Neural cell (in vitro differentiated cells): ENCODE data around the gene PLPP1. TPM values are rescaled to one million over a fixed set of nuclear protein-coding genes. Genes with fewer than 3 reads are reported as not detected.
A peak's percentile ranks its signal among the peaks of the same experiment; 100 is the strongest.

ENCODE experiments used
- H2AFZ ChIP-seq: fragments of 200-600, 300-800 bp; sonication (generic), shearing (Covaris generic); 2 replicates; pipeline ENCODE4 v1.6.0; 2014; ENCODE audit warnings: low read depth, mild to moderate bottlenecking, antibody characterized with exemption, low read length, moderate library complexity
- H3F3A ChIP-seq: fragments of 200-600 bp; shearing (Covaris generic); 2 replicates; pipeline ENCODE4 v1.6.1; 2016; ENCODE audit warnings: mild to moderate bottlenecking, moderate library complexity, mixed read lengths, antibody characterized with exemption, low read length; ENCODE audit not compliant: insufficient read depth, poor library complexity, severe bottlenecking
- H3K27ac ChIP-seq: fragments of 200-600, 300-800 bp; sonication (generic), shearing (Covaris generic); 2 replicates; pipeline ENCODE4 v1.5.1; 2014; ENCODE audit warnings: mild to moderate bottlenecking, low read length, moderate library complexity
- H3K27me3 ChIP-seq: fragments of 300-800, 200-600 bp; sonication (generic), shearing (Covaris generic); 2 replicates; pipeline ENCODE4 v1.6.0; 2014; ENCODE audit warnings: mild to moderate bottlenecking, low read depth, low read length, moderate library complexity; ENCODE audit not compliant: insufficient read depth
- H3K36me3 ChIP-seq: fragments of 300-800, 200-600 bp; sonication (generic), shearing (Covaris generic); 2 replicates; pipeline ENCODE4 v1.5.1; 2014; ENCODE audit warnings: mild to moderate bottlenecking, antibody characterized with exemption, low read length, moderate library complexity; ENCODE audit not compliant: insufficient read depth
- H3K4me2 ChIP-seq: fragments of 300-800, 200-600 bp; sonication (generic), shearing (Covaris generic); 2 replicates; pipeline ENCODE4 v1.6.0; 2014; ENCODE audit warnings: mild to moderate bottlenecking, low read length
- H3K4me3 ChIP-seq: fragments of 300-800, 200-600 bp; sonication (generic), shearing (Covaris generic); 2 replicates; pipeline ENCODE4 v1.5.1; 2014; ENCODE audit warnings: mild to moderate bottlenecking, low read length, moderate library complexity
- H3K79me2 ChIP-seq: fragments of 200-600 bp; shearing (Covaris generic); replicated peaks from 2 replicates; pipeline ENCODE4 v1.6.0; 2014; ENCODE audit warnings: mild to moderate bottlenecking, low read length, moderate library complexity; ENCODE audit not compliant: insufficient read depth
- H3K9ac ChIP-seq: fragments of 300-800, 200-600 bp; sonication (generic), shearing (Covaris generic); 2 replicates; pipeline ENCODE4 v1.6.1; 2016; ENCODE audit warnings: mild to moderate bottlenecking, low read length, mixed read lengths
- H3K9me2 ChIP-seq: fragments of 200-600 bp; shearing (Covaris generic); 2 replicates; pipeline ENCODE4 v1.6.1; 2016; ENCODE audit warnings: mild to moderate bottlenecking, low read length, mixed read lengths; ENCODE audit not compliant: insufficient read depth
- H3K9me3 ChIP-seq: fragments of 200-600, 300-800 bp; sonication (generic), shearing (Covaris generic); 2 replicates; pipeline ENCODE4 v1.6.1; 2016; ENCODE audit warnings: mild to moderate bottlenecking, mixed run types, low read length, moderate library complexity, mixed read lengths
- H4K20me1 ChIP-seq: fragments of 200-600 bp; shearing (Covaris generic); 2 replicates; pipeline ENCODE4 v1.6.1; 2016; ENCODE audit warnings: mild to moderate bottlenecking, mixed run types; ENCODE audit not compliant: insufficient read depth
- EP300 ChIP-seq: fragments of 450-650 bp; conservative IDR thresholded peaks from 2 replicates; pipeline ENCODE4 v1.6.1; 2014; ENCODE audit warnings: antibody characterized with exemption, mild to moderate bottlenecking, moderate library complexity; ENCODE audit not compliant: poor library complexity, severe bottlenecking
- EZH2 ChIP-seq: fragments of 200-600, 300-800 bp; shearing (Covaris generic), sonication (generic); IDR thresholded peaks from 2 replicates; pipeline ENCODE4 v1.6.1; 2014; ENCODE audit warnings: antibody characterized with exemption, low read length, borderline replicate concordance, mild to moderate bottlenecking; ENCODE audit not compliant: insufficient read depth, poor library complexity, severe bottlenecking
- MXI1 ChIP-seq: fragments of 450-650 bp; conservative IDR thresholded peaks from 2 replicates; pipeline ENCODE4 v1.6.1; 2014; ENCODE audit warnings: antibody characterized with exemption, mild to moderate bottlenecking; ENCODE audit not compliant: poor library complexity, severe bottlenecking
- POLR2AphosphoS5 ChIP-seq: IDR thresholded peaks from 2 replicates; pipeline ENCODE4 v1.6.1; 2012
- RAD21 ChIP-seq: fragments of 450-650 bp; conservative IDR thresholded peaks from 2 replicates; pipeline ENCODE4 v1.6.1; 2014; ENCODE audit warnings: antibody characterized with exemption, mild to moderate bottlenecking, moderate library complexity
- SMC3 ChIP-seq: fragments of 450-650 bp; conservative IDR thresholded peaks from 2 replicates; pipeline ENCODE4 v1.6.1; 2014; ENCODE audit warnings: antibody characterized with exemption, mild to moderate bottlenecking, moderate library complexity; ENCODE audit not compliant: poor library complexity
- TAF1 ChIP-seq: IDR thresholded peaks from 2 replicates; pipeline ENCODE4 v1.6.1; 2012; ENCODE audit warnings: low read depth
- polyA minus RNA-seq: library from RNA; depleted of rRNA, polyadenylated mRNA; stranded (reverse); fragments of >200 nt; gene quantifications from 2 replicates; pipeline ENCODE4 v1.2.3, GENCODE V29; 2014
- polyA plus RNA-seq: library from polyadenylated mRNA; depleted of rRNA; stranded (reverse); fragments of >200 nt; gene quantifications from 2 replicates; pipeline ENCODE4 v1.2.3, GENCODE V29; 2014
- TF ChIP-seq, protein P1 (sequence below): fragments of 450-650 bp; IDR thresholded peaks from 2 replicates; pipeline ENCODE4 v1.5.1; 2014; ENCODE audit warnings: antibody characterized with exemption, mild to moderate bottlenecking, moderate library complexity; ENCODE audit not compliant: poor library complexity, severe bottlenecking
- TF ChIP-seq, protein P2 (sequence below): IDR thresholded peaks from 2 replicates; pipeline ENCODE4 v1.6.1; 2012; ENCODE audit warnings: borderline replicate concordance

Gene PLPP1
- polyA plus RNA-seq (33.9 and 42.9 TPM in 2 replicates), polyA minus RNA-seq (32.9 and 44.1 TPM in 2 replicates)

DNA sequence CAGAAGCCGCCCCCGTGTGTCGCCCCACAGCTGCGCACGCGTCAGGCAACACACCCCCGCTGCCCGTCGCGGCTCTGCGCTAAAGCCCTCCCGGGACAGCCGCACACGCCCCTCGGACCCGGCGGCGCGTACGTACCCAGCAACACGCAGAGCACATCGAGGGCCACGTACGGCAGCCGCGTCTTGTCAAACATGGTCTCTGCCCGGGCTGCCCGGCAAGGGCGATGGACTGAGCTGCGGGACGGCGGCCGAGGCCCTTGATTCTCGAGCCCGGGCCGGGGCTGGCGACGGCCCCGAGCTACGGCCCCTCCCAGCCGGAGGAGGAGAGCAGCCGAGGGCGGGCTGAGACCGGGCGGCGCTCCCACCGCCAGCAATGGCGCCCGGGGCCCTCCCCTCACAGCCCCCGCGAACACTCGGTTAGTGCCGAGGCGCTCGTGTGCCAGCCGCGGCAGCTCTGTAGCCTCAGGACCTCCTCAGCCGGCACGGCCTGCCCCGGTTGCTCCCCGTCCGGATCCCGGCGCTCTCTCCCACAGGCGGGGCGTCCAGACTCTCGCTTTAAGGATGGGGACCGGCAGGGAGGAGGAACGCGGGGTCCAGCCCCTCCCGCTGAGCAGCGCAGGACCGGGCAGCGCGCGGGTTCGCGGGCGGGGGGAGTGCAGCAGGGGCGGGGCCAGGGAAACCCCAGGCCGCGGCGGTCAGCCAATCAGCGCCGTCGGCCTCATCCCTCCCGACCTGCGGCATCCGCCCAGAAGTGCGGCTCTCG is at the start of gene PLPP1:
PLPP1 (minus strand) TSS at position 529 of the 763 bp plus-strand sequence; CDS start at position 194, 335 bp downstream.
- no peaks in the 10 kb centered on the region for H3K9me2 ChIP-seq
- H3K4me2 ChIP-seq: peak within 1 kb of the TSS; percentile 85
- H3F3A ChIP-seq: no peaks in the 10 kb centered on the region
- peak within 1 kb of the TSS; percentile 92 for H3K9ac ChIP-seq
- peak within 1 kb of the TSS; percentile 97 for H2AFZ ChIP-seq
- TF ChIP-seq MXI1: peak; percentile 91
- TF ChIP-seq SMC3: no peak
- peak; percentile 25 for TF ChIP-seq RAD21
- TF ChIP-seq, protein P1, sequence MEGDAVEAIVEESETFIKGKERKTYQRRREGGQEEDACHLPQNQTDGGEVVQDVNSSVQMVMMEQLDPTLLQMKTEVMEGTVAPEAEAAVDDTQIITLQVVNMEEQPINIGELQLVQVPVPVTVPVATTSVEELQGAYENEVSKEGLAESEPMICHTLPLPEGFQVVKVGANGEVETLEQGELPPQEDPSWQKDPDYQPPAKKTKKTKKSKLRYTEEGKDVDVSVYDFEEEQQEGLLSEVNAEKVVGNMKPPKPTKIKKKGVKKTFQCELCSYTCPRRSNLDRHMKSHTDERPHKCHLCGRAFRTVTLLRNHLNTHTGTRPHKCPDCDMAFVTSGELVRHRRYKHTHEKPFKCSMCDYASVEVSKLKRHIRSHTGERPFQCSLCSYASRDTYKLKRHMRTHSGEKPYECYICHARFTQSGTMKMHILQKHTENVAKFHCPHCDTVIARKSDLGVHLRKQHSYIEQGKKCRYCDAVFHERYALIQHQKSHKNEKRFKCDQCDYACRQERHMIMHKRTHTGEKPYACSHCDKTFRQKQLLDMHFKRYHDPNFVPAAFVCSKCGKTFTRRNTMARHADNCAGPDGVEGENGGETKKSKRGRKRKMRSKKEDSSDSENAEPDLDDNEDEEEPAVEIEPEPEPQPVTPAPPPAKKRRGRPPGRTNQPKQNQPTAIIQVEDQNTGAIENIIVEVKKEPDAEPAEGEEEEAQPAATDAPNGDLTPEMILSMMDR: no peak
- TF ChIP-seq EZH2: no peak
- peak; percentile 70 for TF ChIP-seq POLR2AphosphoS5
- TF ChIP-seq, protein P2, sequence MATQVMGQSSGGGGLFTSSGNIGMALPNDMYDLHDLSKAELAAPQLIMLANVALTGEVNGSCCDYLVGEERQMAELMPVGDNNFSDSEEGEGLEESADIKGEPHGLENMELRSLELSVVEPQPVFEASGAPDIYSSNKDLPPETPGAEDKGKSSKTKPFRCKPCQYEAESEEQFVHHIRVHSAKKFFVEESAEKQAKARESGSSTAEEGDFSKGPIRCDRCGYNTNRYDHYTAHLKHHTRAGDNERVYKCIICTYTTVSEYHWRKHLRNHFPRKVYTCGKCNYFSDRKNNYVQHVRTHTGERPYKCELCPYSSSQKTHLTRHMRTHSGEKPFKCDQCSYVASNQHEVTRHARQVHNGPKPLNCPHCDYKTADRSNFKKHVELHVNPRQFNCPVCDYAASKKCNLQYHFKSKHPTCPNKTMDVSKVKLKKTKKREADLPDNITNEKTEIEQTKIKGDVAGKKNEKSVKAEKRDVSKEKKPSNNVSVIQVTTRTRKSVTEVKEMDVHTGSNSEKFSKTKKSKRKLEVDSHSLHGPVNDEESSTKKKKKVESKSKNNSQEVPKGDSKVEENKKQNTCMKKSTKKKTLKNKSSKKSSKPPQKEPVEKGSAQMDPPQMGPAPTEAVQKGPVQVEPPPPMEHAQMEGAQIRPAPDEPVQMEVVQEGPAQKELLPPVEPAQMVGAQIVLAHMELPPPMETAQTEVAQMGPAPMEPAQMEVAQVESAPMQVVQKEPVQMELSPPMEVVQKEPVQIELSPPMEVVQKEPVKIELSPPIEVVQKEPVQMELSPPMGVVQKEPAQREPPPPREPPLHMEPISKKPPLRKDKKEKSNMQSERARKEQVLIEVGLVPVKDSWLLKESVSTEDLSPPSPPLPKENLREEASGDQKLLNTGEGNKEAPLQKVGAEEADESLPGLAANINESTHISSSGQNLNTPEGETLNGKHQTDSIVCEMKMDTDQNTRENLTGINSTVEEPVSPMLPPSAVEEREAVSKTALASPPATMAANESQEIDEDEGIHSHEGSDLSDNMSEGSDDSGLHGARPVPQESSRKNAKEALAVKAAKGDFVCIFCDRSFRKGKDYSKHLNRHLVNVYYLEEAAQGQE: no peak
- peak; percentile 75 for TF ChIP-seq TAF1
- TF ChIP-seq EP300: peak; percentile 15
- H3K79me2 ChIP-seq: peaks cover 18% of the 10 kb centered on the region
- no peaks in the 10 kb centered on the region for H3K9me3 ChIP-seq
- H3K27me3 ChIP-seq: no peaks in the 10 kb centered on the region
- peak within 1 kb of the TSS; percentile 82 for H3K27ac ChIP-seq
- no peaks in the 10 kb centered on the region for H3K36me3 ChIP-seq
- no peaks in the 10 kb centered on the region for H4K20me1 ChIP-seq
- peak within 1 kb of the TSS; percentile 91 for H3K4me3 ChIP-seq

DNA sequence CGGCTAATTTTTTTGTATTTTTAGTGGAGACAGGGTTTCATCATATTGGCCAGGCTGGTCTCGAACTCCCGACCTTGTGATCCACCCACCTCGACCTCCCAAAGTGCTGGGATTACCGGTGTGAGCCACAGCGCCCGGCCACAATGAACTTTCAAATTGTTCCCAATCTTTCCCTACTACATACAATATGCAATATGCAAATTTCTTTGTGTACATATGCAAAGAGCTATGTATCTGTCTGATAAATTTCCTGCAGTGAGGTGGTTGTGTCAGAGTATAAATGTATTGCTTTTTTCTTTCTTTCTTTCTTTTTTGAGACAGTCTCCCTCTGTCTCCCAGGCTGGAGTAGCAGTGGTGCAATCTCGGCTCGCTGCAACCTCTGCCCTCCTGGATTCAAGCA is 48.8 kb upstream of the PLPP1 start:
- no peak overlapping the region for H3K27ac ChIP-seq
- TF ChIP-seq MXI1: no peak
- TF ChIP-seq EP300: no peak
- TF ChIP-seq SMC3: no peak
- no peak for TF ChIP-seq TAF1
- TF ChIP-seq RAD21: no peak
- TF ChIP-seq POLR2AphosphoS5: no peak
- TF ChIP-seq EZH2: no peak
- TF ChIP-seq, protein P1: no peak
- TF ChIP-seq, protein P2: no peak
- no peak overlapping the region for H2AFZ ChIP-seq
- no peak overlapping the region for H3K4me3 ChIP-seq
- no peaks in the 10 kb centered on the region for H3K27me3 ChIP-seq
- H3F3A ChIP-seq: no peaks in the 10 kb centered on the region
- H4K20me1 ChIP-seq: no peaks in the 10 kb centered on the region
- no peaks in the 10 kb centered on the region for H3K79me2 ChIP-seq
- H3K9me3 ChIP-seq: no peaks in the 10 kb centered on the region
- H3K4me2 ChIP-seq: no peak overlapping the region
- no peaks in the 10 kb centered on the region for H3K9me2 ChIP-seq
- no peak overlapping the region for H3K9ac ChIP-seq
- H3K36me3 ChIP-seq: no peaks in the 10 kb centered on the region
